Retinal pigment epithelial cell (primary cell): ENCODE measurements around the gene ASPN.
"Not testable (repeated sequence)": the region's sequence is repeated elsewhere in the genome, so short reads cannot be mapped to it uniquely, and the experiment has no call there.

Source experiments
- DNase-seq: peaks from one replicate; pipeline ENCODE4 v3.0.0-alpha.2; 2010; ENCODE audit warnings: low read depth
- H3K4me3 ChIP-seq: 2 replicates; pipeline ENCODE4 v1.5.1; 2011; ENCODE audit warnings: mild to moderate bottlenecking, low read length, control low read depth, moderate library complexity
- TF ChIP-seq, protein P1 (sequence below): conservative IDR thresholded peaks from 2 replicates; pipeline ENCODE4 v1.5.1; 2011; ENCODE audit warnings: low read depth, low read length, control low read depth, inconsistent platforms

Gene ASPN

DNA sequence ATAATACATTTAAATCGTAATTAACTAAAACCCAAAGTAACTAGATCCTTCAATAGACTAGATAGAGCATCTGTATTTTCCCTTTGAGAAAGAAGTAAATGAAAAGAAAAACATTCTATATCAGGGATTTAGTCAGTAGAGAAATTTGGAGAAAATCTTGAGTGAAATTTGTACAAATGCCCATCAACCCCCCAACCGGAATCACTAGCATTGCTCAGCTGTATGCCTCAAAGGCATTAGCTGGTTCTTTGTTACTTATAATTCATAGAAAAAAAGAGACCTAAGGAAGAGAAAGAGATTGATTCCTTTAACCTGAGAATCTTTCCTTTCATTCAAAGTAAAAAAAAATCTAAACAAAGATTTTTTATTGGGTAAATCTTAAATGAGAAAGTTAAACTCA is 58.7 kb downstream of the ASPN start:
- TF ChIP-seq, protein P1, sequence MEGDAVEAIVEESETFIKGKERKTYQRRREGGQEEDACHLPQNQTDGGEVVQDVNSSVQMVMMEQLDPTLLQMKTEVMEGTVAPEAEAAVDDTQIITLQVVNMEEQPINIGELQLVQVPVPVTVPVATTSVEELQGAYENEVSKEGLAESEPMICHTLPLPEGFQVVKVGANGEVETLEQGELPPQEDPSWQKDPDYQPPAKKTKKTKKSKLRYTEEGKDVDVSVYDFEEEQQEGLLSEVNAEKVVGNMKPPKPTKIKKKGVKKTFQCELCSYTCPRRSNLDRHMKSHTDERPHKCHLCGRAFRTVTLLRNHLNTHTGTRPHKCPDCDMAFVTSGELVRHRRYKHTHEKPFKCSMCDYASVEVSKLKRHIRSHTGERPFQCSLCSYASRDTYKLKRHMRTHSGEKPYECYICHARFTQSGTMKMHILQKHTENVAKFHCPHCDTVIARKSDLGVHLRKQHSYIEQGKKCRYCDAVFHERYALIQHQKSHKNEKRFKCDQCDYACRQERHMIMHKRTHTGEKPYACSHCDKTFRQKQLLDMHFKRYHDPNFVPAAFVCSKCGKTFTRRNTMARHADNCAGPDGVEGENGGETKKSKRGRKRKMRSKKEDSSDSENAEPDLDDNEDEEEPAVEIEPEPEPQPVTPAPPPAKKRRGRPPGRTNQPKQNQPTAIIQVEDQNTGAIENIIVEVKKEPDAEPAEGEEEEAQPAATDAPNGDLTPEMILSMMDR = no peak
- H3K4me3 ChIP-seq = no peak overlapping the region
- DNase-seq = no peak

DNA sequence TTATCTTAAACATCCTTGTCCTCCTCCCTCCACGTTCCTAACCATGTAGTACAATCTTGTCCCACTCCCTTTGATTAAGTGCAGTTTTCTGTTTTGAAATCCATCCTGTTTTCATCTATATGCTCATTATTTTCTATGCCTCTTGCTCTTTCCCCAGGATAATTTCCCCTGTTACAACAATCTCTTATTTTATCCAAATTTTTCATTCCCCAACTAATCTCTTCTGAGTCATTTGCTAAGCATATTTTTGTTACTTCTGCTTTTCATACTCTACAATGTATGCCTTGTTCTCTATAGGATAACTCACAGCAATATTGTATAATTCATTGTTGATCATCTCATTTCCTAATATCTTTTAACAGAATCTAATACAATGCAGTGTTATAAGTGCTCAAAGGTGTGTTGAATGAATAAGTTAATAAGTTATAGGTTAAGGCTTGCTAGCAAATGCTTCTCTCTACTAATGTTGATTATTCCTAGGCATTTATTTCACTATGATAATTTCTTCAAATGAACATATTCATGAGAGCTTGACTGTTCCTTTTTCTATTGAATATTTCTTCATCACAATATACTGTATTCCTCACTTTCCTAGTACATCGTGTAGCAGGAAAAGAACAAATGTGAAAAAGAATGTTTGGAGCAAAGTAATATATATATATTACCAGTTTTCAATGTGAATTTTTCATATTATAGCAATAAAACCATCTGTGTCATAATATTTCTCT is 59.5 kb downstream of the ASPN start:
- DNase-seq = no peak
- TF ChIP-seq, protein P1 = no peak
- no peak overlapping the region for H3K4me3 ChIP-seq

DNA sequence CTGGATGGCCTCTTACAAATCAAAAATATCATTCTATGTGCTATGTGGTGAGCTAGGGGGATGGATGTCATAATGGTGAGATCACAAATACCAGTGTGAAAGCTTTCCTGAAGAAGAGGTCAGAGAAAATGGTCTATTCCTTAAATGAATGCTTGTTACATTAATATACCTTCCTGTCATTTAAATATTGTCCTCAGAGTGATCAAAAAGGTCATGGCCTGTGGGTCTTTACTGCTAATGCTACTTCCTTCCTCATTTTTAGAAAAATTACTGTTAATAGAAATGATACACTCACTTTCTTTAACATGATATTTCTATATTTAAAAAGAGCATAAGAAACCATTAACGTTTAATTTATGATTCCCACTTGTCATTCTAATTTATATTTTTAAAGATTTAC is 67.7 kb downstream of the ASPN start:
- no peak overlapping the region for H3K4me3 ChIP-seq
- DNase-seq = no peak
- TF ChIP-seq, protein P1 = no peak

DNA sequence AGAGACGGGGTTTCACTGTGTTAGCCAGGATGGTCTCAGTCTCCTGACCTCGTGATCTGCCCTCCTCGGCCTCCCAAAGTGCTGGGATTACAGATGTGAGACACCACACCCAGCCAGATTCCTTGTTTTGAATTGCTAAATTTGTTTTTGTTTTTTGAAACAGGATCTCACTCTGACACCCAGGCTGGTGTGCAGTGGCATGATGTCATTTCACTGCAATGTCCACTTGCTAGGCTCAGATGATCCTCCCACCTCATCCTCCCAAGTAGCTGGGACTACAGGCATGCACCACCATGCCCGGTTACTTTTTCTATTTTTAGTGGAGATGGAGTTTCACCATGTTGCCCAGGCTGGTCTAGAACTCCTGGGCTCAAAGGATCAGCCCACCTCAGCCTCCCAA is 71.1 kb downstream of the ASPN start:
- H3K4me3 ChIP-seq, DNase-seq: not testable (repeated sequence)

DNA sequence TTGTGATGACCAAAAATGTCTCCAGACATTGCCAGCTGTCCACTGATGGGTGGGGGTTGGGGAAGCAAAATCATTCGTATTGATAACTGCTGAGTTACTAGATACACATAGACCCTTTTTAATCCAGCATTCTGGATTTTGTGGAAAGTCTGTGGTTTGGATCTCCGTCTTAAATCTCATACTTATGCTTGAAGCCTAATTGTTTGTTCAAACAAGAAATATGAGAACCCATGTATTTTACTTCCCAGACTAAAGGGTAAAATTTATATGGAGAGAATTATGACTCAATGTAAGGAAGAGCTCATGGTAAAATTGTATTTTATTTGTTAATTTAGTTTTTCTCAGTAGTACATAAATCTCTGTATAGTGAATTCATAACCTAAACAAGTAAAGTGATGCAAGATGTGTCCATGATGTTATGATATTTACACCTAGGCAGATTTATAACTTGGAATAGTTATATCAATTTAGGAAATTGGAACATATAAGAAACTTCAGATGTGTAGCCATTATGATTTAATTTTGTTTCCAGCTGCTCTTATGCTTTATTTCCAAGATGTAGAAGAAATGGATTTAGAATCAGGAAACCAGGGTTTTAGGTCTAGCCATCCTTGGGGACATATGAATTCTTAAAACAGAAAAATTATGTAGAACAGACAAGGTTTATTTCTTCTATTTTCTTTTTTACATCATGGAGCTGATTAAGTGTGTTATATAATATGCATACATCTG is 73.4 kb downstream of the ASPN start:
- H3K4me3 ChIP-seq = no peak overlapping the region
- TF ChIP-seq, protein P1 = no peak
- no peak for DNase-seq

DNA sequence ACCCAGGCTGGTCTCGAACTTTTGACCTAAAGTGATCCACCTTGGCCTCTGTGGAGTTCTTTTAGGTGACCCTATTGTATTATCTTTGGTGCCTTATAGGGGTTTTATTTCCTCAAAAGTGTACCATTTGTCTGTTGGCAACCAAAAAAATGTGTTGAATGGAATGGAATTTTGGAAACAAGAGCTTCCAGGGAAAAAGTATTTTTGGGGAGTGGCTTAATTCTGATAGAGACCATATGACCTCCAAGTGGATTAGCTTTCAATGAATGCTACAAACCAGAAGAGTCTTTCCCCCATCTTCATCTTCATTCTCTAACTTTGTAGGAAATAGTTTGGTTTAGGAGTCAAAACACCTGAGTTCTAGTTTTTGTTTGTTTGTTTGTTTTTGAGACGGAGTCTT is 74.5 kb downstream of the ASPN start:
- no peak for DNase-seq
- TF ChIP-seq, protein P1 = no peak
- H3K4me3 ChIP-seq = no peak overlapping the region

DNA sequence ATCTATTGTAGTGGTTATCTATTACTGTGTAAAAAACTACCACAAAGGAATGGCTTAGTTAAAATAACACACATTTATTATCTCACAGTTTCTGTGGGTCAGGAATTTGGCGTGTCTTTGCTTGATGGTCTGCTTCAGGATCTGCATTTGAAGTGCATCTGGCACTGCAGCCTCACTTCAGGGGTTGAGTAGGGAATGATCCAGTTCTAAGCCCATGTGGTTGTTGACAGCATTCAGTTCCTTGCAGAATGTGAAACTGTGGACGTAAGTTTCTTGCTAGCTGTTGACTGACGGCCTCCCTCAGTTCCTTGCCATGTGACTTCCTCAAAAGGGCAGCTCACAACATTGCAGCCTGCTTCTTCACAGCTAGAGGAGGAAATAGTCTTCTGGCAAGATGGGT is 75.8 kb downstream of the ASPN start:
- TF ChIP-seq, protein P1 = no peak
- H3K4me3 ChIP-seq = no peak overlapping the region
- DNase-seq = no peak
